Testis (tissue), 3 donors: ENCODE results near the gene CYS1. TPM values are rescaled to one million over a fixed set of nuclear protein-coding genes. Genes with fewer than 3 reads are reported as not detected.

Experiments used
- DNase-seq: peaks from one replicate; pipeline ENCODE4 v3.0.0-alpha.2; 2019
- H3K27ac ChIP-seq, 2 donors: fragments of 200-600 bp; sonication (generic); one replicate each; pipeline ENCODE4 v1.5.1; 2019
- H3K27me3 ChIP-seq: fragments of 200-600 bp; sonication (generic); one replicate; pipeline ENCODE4 v1.5.1; 2019
- H3K36me3 ChIP-seq: fragments of 200-600 bp; sonication (generic); one replicate; pipeline ENCODE4 v1.5.1; 2017; ENCODE audit warnings: low read depth; ENCODE audit errors: missing control alignments
- H3K4me1 ChIP-seq: fragments of 200-600 bp; sonication (generic); one replicate; pipeline ENCODE4 v1.5.1; 2019
- H3K4me3 ChIP-seq, 2 donors: fragments of 200-600 bp; sonication (generic); one replicate each; pipeline ENCODE4 v1.5.1; 2017 to 2019
- H3K9me3 ChIP-seq: fragments of 200-600 bp; sonication (generic); one replicate; pipeline ENCODE4 v1.5.1; 2017
- POLR2A ChIP-seq: fragments of 450-650 bp; IDR thresholded peaks from one replicate; pipeline ENCODE4 v1.6.1; 2017; ENCODE audit warnings: antibody characterized with exemption, mild to moderate bottlenecking, moderate library complexity
- WGBS, 2 donors: methylation state at CpG; one replicate each; pipeline ENCODE4 v1.1.5; 2018; 5-methylcytosine and 5-hydroxymethylcytosine counted together
- intact Hi-C: fragments of 100-400 bp; cut with DNase I; formaldehyde crosslinking; loops from one replicate; pipeline ENCODE4 v1.15.1; 2023; ENCODE audit warnings: low total_unique reads
- polyA plus RNA-seq: library from polyadenylated mRNA; stranded (reverse); fragments of 350-450 nt; fragmentation: Illumina TruSeq; extraction: RNeasy Lipid Tissue Mini Kit (QIAGEN cat#74804); gene quantifications from one replicate; pipeline ENCODE4 v1.2.3, GENCODE V29; 2014; ENCODE audit warnings: low read depth, low replicate concordance; ENCODE audit not compliant: insufficient read depth
- total RNA-seq, 2 donors: library from RNA; depleted of rRNA; stranded (reverse); fragments of >200 nt; gene quantifications; one replicate each; pipeline ENCODE4 v1.2.3, GENCODE V29; 2016
- TF ChIP-seq, protein P1 (sequence below), 3 experiments: fragments of 450-650 bp in 2 of 3; fragments of 200-600 bp in 1 of 3; sonication (generic) in 1 of 3; IDR thresholded peaks; one replicate each; pipeline ENCODE4 v1.5.1; 2016 to 2019; ENCODE audit warnings: antibody characterized with exemption in 3 of 3, mild to moderate bottlenecking in 2 of 3, moderate library complexity in 1 of 3

CYS1 gene
- total and polyA plus RNA-seq, 3 donors from 2014 or later: 3.7 to 5.5 (median 4.3) TPM

- Histone ChIP-seq H3K4me1 (peaks cover 37% of the 10 kb centered on the region), H3K9me3 (no peaks in the 10 kb centered on the region), H3K4me3 (peak overlapping the region; percentile 39 to 57), H3K27me3 (no peaks in the 10 kb centered on the region), H3K27ac (peak overlapping the region; percentile 68 to 90), H3K36me3 (no peaks in the 10 kb centered on the region)
- 65 to 69% methylated on average over 14 of the region's 14 CpGs for WGBS, 2 donors
- TF ChIP-seq, protein P1, sequence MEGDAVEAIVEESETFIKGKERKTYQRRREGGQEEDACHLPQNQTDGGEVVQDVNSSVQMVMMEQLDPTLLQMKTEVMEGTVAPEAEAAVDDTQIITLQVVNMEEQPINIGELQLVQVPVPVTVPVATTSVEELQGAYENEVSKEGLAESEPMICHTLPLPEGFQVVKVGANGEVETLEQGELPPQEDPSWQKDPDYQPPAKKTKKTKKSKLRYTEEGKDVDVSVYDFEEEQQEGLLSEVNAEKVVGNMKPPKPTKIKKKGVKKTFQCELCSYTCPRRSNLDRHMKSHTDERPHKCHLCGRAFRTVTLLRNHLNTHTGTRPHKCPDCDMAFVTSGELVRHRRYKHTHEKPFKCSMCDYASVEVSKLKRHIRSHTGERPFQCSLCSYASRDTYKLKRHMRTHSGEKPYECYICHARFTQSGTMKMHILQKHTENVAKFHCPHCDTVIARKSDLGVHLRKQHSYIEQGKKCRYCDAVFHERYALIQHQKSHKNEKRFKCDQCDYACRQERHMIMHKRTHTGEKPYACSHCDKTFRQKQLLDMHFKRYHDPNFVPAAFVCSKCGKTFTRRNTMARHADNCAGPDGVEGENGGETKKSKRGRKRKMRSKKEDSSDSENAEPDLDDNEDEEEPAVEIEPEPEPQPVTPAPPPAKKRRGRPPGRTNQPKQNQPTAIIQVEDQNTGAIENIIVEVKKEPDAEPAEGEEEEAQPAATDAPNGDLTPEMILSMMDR (IDR thresholded peaks at IDR 0.05): no peak
- TF ChIP-seq POLR2A: no peak
- intact Hi-C loops: loop anchor here (10.0 kb wide), 1 partner anchor 57 kb away; no protein-coding TSS in a partner anchor
- no peak for DNase-seq
These were observed 38.5 kb downstream of the CYS1 start for GRCh38 chr2:10041711-10042110.

GRCh38 chr2:10039658-10040410, 40.4 kb downstream of the CYS1 start:
- Histone ChIP-seq H3K27me3 (no peaks in the 10 kb centered on the region), H3K4me1 (peaks cover 42% of the 10 kb centered on the region), H3K27ac (no peak overlapping the region), H3K4me3 (no peak overlapping the region), H3K9me3 (no peaks in the 10 kb centered on the region), H3K36me3 (no peaks in the 10 kb centered on the region)
- intact Hi-C loops: loop anchor here (10.0 kb wide), 1 partner anchor 55 kb away; no protein-coding TSS in a partner anchor
- TF ChIP-seq, protein P1 (IDR thresholded peaks at IDR 0.05): no peak
- no peak for TF ChIP-seq POLR2A
- DNase-seq: no peak
- 72 to 73% methylated on average over 13 to 16 of the region's 16 CpGs for WGBS, 2 donors

DNA sequence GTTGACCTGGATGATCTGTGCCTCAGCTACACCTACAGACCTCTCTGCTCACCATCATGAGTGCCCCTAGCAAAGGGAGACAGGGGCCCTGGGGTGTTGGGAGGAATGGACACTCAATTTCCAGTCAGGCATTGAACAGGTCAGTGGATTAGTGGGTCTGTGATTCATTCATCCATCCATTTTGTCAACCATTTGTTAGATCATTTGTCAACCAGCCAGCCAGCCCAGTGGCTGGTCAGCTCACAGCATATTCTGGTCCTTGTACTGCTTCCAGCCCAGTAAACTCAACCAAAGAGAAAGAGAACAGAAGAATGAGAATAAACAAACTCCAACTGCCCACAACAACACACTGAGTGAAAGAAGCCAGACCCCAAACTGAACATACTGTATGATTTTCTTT, 41.5 kb downstream of the CYS1 start:
- Histone ChIP-seq H3K27ac (no peak overlapping the region), H3K27me3 (no peaks in the 10 kb centered on the region), H3K4me3 (no peak overlapping the region), H3K4me1 (peaks cover 39% of the 10 kb centered on the region), H3K9me3 (no peaks in the 10 kb centered on the region), H3K36me3 (no peaks in the 10 kb centered on the region)
- intact Hi-C loops: no loop called here
- TF ChIP-seq, protein P1 (IDR thresholded peaks at IDR 0.05): no peak
- no peak for TF ChIP-seq POLR2A
- no peak for DNase-seq

- Histone ChIP-seq H3K9me3 (no peaks in the 10 kb centered on the region), H3K4me3 (no peak overlapping the region), H3K4me1 (peaks cover 39% of the 10 kb centered on the region), H3K36me3 (no peaks in the 10 kb centered on the region), H3K27ac (no peak overlapping the region), H3K27me3 (no peaks in the 10 kb centered on the region)
- WGBS, 2 donors: 81 to 89% methylated on average over 6 to 10 of the region's 10 CpGs
- intact Hi-C loops: no loop called here
- TF ChIP-seq, protein P1 (IDR thresholded peaks at IDR 0.05): no peak
- TF ChIP-seq POLR2A: no peak
- no peak for DNase-seq
These were observed 42.1 kb downstream of the CYS1 start for GRCh38 chr2:10038123-10038522.
